NCI-H2107 (cell line): ENCODE results near the gene UBE2H.
A peak's percentile ranks its signal among the peaks of the same experiment; 100 is the strongest.

Experiments
- DNase-seq: peaks from one replicate; lab custom pipeline; 2025; lab: John Stamatoyannopoulos, UW

UBE2H gene

DNA sequence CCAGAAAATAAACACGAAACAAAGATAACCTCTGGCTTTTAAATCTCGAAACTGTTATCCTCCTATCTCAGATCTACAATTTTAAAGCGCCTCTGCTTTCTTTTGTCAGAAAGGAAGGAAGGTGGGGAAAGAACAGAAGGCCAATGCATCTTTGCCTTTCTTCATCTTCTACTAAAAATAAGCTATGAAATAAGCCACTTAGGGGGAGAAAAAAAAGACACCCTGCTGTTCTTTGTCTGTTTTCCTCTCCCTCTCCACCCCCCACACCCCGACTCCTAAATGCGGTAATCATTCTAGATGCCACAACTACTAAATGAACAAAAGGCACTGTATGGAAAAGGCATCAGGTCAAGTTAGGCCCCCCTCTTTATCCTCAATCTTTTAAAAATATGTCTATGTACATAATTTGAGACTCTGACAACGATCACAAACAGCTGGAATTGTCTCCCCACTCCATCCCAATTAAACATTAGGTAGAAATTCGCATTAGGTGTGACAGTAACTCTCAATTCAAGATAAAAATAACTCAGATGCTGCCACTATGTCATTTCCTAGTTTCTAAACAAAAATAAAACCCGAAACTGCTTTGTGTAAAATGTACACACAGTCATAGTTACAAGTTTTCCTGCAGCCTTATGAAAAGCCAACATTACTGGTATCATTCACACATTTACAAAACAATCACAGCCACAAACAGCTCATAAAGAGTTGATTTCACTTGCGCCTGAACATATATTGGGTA lies 2.4 kb downstream of the UBE2H start:
- DNase-seq = no peak

DNA sequence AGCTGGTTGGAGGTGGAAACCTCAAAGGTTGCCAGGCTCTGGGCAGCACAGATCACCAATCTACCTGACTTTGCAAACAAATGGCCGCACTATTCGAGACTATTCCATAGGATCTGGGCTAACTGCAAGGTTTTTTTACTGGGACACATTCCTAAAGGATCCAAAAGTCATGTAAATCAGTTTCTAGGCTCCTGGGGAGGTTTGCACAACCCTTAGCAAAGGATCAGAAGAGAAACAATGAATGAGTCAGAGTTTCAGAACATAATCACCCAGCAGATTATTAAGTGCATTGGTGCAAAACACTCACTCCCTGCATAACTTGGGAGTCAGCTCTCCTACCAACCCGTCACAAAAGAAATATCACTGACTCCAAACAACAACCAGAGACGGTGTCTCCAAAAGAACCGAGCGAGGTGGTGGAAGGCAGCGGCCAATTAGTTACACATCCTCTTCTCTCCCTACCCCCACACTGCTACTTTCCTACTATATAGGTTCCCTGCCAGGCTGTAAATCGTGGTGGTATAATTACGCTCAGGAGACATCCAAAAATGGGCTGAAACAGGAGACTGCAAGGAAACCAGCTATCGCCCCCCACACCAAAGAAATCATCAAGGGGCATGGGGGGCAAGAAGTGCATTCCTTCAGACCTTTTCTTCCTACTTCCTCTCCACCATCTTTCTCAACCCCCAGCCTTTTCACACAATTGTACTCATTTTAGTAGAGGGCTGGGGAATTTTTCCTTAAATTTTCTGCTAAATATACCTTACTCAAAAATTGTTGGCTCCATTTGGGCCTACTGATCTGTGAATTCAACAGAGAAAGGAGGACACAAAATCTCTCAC lies 3.2 kb downstream of the UBE2H start:
- DNase-seq = no peak

DNA sequence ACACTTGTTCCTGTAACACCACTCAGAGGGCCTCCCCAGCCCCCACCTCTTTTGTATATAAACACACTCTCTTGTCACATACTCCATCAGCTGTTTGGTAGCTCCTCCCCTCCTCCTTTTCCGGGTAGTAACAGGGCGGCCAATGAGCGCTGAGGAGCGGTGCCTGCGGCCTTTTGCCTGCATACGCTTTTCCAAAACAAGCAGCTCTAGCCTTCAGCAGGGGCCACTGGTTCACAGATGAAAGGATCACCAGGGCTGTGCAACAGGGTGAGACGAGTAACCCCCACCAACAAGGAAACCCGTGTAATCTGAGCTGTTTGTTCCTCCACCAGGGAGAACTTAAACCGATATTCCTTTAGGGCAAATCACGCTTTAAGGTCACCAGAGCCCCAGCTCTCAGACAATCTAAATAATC lies 3.9 kb downstream of the UBE2H start:
- peak; percentile 89 for DNase-seq

DNA sequence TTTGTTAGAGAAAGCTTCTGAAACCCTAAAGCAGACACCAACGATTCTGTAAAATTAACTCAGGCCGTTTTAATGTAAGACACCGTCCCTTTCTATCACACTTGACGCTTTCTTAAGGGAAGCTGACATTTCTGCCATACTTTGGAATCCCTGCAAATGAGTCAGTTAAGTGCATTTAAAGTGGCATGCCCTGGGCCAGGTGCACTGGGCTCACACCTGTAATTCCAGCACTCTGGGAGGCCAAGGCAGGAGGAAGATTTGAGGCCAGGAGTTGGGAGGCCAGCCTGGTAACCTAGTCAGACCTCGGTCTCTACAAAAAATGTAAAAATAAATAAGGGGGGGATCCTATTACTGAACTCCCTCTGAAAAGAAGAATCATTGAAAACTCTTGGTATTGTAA lies 4.4 kb downstream of the UBE2H start:
- no peak for DNase-seq

DNA sequence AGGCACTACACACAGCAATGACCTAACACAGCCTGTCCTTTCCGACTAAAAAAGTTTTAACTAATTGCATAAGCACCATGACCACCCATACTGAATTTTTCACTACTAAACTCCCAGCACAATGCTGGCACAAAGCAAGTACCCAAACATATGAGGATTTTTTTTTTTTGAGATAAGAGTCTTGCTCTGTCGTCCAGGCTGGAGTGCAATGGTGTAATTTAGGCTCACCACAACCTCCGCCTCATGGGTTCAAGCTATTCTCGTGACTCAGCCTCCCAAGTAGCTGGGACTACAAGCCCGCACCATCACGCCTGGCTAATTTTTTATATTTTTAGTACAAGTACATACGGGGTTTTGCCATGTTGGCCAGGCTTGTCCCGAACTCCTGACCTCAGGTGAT lies 5.1 kb downstream of the UBE2H start:
- no peak for DNase-seq

DNA sequence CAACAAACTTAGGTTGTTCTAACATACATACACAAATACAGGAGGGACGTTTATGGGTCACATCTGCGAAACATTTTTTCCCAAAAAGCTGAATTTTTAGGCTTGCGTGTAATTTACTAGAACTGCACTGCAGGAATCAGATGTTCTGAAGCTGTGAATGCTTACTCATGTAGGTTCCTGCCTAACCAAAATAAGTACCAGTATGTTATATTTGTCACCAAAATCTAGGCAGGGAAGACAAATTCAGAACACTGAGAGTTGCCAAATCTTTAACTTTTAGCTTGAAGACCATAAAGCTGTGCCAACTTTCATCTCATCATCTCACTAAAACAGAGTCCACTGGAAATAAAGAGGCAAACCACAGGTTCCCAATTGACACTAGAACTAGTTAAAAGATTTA lies 5.7 kb downstream of the UBE2H start:
- no peak for DNase-seq

DNA sequence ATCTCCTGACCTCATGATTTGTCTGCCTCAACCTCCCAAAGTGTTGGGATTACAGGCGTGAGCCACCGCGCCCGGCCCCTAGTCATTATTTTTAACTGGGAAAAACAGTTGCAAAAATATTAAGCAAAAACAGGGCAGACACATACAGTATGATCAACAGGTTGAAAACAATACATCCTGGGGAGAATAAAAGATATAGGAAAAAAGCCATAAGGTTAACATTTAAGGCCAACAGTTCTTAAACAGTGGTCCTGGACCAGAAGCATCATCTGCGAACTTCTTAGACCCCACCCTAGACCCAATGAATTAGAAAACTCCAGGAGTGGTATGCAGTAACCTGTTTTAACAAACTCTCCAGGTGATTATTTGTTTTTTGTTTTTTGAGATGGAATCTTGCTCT lies 6.5 kb downstream of the UBE2H start:
- no peak for DNase-seq

DNA sequence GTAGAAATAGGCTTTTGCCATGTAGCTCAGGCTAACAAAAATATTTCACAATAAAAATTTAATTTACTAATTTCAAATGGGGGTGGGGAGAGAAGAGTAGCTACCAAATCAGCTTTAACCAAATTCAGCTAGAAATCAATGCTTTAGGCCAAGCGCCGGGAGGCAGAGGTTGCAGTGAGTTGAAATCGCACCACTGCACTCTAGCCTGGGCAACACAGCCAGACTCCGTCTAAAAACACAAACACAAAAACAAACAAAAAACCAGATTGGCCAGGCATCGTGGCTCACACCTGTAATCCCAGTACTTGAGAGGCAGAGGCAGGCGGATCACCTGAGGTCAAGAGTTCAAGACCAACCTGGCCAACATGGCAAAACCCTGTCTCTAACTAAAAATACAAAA lies 9.4 kb downstream of the UBE2H start:
- DNase-seq = no peak

DNA sequence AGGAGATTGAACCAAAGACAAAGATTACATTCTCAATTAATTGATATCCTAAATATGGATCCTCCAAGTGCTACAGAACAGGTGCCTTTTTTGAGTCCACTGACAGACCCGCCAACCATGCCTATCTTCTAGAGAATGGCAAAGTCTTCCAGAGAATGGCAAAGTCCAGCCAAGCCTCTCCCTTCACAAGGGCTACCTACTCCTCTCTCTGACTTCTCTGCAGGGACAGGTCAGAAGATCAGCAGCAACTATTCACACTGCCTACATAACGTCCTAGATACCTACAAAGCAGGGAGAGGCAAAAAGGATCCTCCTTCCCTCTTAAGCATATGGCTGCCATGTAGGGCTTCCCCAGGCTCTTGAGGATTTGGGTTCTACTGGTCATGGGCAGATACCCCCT lies 12.4 kb downstream of the UBE2H start:
- no peak for DNase-seq

DNA sequence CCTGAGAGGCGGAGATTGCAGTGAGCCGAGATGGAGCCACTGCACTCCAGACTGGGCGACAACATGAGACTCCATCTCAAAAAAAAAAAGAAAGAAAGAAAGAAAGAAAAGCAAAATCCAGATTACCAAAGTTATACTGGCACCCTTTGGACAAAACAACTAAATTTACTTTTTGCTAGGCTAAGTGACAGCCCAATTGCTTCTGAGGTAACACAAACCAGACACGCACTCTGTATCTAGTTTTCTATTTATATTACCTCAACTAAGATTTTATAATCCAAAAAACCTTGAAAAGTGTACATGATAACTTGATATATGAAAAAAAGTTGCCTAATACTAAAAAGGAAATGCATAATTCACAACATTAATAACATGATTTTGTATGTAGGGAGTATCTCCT lies 12.9 kb downstream of the UBE2H start:
- DNase-seq = no peak

DNA sequence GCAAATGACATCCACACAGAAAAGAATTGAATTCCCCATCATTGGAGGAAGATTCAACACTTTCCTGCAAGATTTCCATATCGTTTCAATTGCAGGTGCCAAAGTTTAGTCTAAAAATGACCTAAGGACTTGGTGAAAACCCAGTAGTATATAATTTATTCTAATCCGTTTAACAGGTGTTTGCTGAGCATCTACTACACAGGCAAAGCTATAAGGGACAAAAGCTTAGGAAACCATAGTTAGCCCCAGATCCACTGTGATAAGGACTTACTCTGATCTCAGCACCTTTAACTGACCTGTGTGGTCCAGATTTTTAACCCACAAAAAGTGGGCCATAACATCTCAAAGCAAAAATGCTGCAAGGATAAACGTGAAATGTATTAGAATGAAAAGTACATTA lies 19.1 kb downstream of the UBE2H start:
- no peak for DNase-seq

DNA sequence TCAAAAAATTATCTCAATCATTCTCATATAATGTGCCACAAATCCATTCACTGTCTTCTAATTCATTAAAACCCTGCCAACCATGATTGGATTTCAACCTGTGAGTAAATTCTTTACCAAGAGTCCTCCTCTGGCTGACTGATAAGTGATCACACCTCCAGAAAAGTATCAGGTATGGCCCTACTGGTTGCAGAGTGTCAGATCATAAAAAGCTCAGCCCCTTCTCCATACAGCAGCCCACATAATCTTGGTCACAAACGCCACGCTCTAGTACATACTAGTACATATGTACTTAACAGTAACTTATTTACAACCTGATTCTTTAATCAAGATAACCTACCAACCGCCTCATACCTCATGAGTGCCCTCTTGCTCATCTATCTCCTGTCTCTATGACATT lies 26.1 kb downstream of the UBE2H start:
- DNase-seq = no peak

DNA sequence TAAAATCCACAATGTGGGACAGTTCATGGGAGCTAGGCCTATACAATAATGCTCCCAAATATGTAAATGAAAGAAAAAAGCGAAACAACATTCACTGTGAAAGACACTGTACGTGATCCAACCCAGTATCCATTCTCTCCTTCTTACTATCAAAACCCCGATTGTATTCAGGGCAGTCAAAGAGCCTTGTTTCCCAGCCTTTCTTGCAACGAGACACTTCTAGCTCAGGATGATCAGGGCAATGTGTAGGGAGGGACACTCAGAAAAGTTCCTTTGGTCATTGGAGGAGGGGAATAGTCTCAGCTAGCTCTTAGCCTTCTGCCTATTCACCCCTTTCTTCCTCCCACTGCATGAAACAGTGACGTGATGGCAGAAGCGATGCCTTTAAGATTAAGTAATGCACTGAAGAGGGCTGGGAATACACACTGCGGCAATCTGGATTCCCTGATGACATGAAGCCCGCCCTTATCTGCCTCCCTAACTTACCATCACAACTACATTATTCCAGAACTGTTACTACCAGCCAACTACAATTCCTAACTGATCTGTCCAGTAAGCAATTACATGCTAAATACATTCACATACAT lies 27.3 kb downstream of the UBE2H start:
- no peak for DNase-seq

DNA sequence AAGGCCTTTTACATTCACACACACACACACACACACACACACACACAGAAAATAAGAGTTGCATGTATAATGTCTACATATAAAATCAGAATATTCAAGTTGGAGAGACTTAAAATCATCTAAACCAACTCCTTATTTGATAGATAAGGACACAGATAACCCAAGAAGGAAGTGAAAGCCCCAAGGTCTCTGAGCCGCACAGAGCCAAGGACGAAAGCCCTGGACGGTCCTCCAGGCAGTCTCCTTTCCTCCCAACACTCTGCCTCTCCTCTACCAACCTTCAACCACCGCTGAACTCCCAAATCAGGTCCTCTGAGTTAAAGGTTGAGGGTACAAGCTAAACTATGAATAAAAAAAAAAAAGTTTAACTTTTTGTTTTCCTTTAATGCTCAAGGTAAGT lies 28.2 kb downstream of the UBE2H start:
- no peak for DNase-seq

DNA sequence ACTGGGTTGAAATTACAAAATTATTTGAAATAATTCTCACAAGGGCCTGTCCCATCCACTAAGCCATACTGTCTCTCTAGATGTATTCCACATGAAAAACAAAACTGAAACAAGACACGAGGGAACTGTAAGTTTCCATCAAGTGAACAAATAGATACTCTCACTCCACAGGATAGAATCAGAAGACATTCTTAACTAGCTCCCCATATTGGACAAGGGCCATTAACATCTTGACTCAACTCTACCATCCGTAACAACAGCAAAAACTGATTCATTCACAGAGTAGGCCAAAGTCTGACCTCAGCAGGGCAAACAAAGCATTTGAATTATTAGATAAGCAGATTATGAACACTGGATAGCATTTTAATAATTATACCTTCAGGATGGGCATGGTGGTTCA lies 29.1 kb downstream of the UBE2H start:
- DNase-seq = no peak

DNA sequence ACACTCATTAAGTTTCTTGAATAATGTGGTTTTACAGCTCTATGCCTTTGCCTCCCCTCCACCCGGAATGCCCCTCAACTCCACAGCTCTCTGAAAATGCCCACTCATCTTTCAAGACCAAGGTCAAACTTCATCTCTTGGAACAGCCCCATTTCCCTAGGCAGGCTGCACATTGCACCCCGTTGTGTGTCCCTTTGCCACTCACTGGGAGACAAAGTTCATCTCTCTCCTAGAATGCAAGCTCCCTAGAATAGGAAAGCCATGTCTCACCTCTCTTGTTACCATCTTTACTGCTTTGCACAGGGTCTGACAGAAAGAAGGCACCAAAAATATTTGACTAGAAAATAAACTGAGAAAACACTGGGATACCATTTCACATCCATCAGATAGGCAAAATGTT lies 33.3 kb downstream of the UBE2H start:
- DNase-seq = no peak

DNA sequence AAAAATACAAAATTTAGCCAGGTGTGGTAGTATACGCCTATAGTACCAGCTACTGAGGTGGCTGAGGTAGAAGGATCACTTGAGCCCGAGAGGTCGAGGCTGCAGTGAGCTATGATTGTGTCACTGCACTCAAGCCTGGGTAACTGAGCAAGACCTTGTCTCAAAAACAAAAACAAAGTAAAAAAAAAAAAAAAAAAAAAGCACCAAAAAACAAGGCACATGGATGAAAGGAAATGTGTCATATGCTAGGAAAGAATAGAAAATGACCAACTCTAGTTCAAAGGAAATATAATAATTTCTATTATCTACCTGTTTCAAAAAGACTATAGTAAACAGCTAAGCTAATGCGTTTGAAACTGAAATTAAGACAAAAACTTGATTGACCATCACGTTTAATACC lies 33.8 kb downstream of the UBE2H start:
- no peak for DNase-seq

DNA sequence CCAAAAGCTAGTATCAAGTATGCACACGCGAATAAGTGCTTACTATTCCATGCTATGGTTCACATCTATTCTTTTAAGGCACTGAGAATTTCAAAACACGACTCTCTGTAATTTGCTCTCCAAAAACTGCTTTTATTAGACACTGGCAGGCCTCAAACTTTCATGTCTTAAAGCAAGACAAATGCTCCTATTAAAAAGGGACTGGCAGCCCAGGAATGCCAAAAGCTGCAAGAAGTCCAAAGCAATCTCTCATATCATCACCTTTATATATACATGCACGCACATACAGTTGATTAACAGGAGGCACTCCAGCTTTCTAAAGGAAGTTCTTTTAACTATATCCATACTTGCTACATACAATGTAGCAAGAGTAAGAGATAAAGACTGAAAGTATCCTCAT lies 34.8 kb downstream of the UBE2H start:
- DNase-seq = no peak

DNA sequence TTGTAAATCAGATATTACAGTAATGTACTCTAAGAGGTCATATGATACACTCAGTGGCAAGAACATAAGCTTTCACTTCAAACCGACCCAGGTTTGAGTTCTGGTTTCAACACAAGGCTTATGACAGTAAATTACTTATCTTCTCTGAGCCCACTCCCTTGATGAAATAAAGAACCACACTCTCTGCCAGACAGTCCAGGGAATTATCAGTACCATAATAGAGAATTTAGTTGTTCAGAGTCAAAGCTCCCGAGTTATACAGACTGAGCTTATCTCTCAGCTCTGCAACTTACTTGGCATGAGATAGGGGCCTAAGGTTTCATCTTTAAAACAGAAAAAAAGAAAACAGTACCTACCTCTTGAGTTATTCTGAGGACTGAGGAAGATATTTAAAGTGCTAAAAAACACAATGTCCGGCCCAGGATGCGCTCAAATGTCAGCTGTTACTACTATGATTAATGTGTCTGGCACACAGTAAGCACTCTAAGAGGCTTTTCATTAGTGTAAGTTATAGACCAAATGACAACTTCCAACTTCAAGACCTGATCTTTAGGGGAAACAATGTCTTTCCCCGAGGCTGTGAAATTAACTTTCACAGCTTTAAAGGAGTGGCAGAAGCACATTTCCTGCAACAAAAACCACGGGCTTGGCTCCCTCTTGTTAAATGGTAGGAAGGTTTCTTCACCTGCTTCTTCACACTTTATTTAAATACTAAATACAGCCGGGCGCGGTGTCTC lies 38.1 kb downstream of the UBE2H start:
- no peak for DNase-seq

DNA sequence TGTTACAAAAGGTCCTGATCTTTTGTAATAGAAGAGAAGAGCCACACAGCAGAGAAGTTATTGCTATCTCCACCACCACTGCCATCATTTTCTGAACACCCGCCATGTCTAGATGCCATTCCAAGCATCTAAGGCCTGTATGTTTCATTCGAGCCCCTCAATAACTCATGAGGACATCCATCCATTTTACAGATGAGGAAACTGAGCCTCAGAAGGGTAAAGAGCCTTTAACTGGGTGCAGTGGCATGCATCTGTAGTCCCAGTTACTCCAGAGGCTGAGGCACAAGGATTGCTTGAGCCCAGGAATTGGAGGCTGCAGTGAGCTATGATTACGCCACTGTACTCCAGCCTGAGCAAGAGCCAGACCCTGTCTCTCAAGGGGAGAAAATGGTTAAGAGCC lies 39.3 kb downstream of the UBE2H start:
- DNase-seq = no peak

DNA sequence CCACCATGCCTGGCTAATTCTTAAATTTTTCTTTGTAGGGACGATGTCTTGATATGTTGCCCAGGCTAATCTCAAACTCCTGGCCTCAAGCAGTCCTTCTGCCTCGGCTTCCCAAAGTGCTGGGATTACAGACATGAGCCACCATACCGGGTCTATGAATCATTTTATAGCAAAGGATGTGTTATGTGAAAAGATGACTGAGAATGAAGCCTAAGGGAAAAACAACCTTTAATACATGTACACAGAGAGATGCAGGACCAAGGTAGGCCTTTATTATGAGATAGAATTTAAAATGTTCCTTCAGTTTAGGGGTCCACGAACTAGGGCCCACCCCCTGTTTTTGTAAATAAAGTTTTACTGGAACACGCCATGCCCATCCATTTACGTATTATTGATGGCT lies 41.0 kb downstream of the UBE2H start:
- no peak for DNase-seq

DNA sequence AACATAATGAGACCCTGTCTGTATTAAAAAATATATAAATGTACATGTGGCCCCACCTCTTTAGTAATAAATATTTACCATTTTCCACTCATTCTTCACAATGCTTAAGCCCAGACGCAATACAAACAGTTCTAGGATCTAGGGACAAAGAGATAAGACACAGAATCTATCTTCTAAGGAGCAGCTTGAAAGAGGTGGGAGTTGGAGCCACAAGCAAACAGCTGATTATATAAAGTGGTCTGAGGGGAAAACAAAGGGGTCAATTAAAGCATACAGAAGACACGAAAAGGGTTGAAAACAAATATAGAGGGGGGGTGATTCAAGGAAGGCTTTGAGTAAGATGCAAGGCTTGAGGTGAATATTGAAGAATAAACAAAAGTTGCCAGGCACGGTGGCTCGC lies 43.1 kb downstream of the UBE2H start:
- no peak for DNase-seq

DNA sequence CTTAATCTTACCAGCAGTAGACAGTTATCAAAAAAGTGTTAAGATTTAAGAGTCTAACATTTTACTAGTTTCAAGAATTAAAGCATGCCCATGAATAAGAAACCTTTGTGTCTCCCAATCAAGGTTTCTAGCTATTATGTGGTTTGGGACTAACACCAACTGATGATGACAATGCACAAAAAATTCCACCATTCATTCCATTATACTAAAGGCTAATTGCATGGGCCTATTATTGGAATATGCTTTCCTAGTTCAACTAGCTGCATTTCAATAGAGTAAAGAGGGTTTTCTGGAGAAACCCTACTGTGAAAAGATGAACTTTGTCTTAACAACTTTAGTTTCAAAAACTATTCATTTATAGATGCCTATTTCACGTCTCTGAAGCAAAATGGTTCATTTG lies 44.6 kb downstream of the UBE2H start:
- no peak for DNase-seq
